GM12878 (cell line): ENCODE data around the gene HOXD11. TPM values are rescaled to one million over a fixed set of nuclear protein-coding genes. Genes with fewer than 3 reads are reported as not detected.

Experiments
- ATAC-seq: fragments of 200-7000 bp; cut with Tn5 transposase; 3 replicates; pipeline ENCODE4 v1.9.1; 2020; ENCODE audit warnings: mild to moderate bottlenecking, moderate library complexity
- BruUV-seq: library from RNA; stranded (reverse); fragments of 400-500 nt; replicated peaks from 2 replicates; lab custom pipeline; 2021; lab: Mats Ljungman, UMichigan
- CTCF ChIA-PET: fragments of 300-600 bp; sonication (Branson Sonifier 250); formaldehyde crosslinking; extraction: SDS; loops from one replicate; lab custom pipeline; 2021; ENCODE audit warnings: inconsistent platforms; lab: Yijun Ruan, JAX
- POLR2A ChIA-PET: fragments of 350-600 bp; formaldehyde crosslinking; extraction: SDS; loops from one replicate; lab custom pipeline; 2021; ENCODE audit warnings: inconsistent platforms; lab: Charles Lee
- RAD21 ChIA-PET: fragments of 300-600 bp; sonication (Branson Sonifier 250); formaldehyde crosslinking; loops from one replicate; lab custom pipeline; 2023; ENCODE audit warnings: antibody characterized with exemption; ENCODE audit not compliant: unreplicated experiment; lab: Charles Lee
- SMC1A ChIA-PET: fragments of 300-600 bp; sonication (Branson Sonifier 250); formaldehyde crosslinking; loops from one replicate; lab custom pipeline; 2023; ENCODE audit not compliant: unreplicated experiment, uncharacterized antibody; lab: Charles Lee
- DNase-seq: peaks from one replicate; pipeline ENCODE4 v3.0.0-alpha.2; 2011; ENCODE audit warnings: low read depth, low spot score
- FAIRE-seq: peaks from 3 replicates; lab custom pipeline; 2011; peaks lifted over from hg19 to GRCh38; lab: Jason Lieb, UNC
- H2AFZ ChIP-seq: 2 replicates; pipeline ENCODE4 v1.6.0; 2011; ENCODE audit warnings: low read depth, low read length, control low read depth; ENCODE audit not compliant: control insufficient read depth
- H3K27ac ChIP-seq: 2 replicates; pipeline ENCODE4 v1.5.1; 2011; ENCODE audit warnings: control low read depth; ENCODE audit not compliant: control insufficient read depth, insufficient read depth
- H3K27me3 ChIP-seq, 2 experiments: replicated peaks in 1 of 2; 2 replicates each; pipeline versions ENCODE4 v1.6.0 to v1.6.1; 2011; ENCODE audit warnings: low read length in 1 of 2; ENCODE audit not compliant: control insufficient read depth in 2 of 2, insufficient read depth in 2 of 2
- H3K36me3 ChIP-seq, 2 experiments: 2 replicates each; pipeline ENCODE4 v1.5.1; 2011; ENCODE audit warnings: low read length in 1 of 2; ENCODE audit not compliant: control insufficient read depth in 2 of 2, insufficient read depth in 2 of 2
- H3K4me1 ChIP-seq: 2 replicates; pipeline ENCODE4 v1.6.1; 2011; ENCODE audit warnings: mild to moderate bottlenecking, low read length, moderate library complexity, mixed read lengths; ENCODE audit not compliant: control insufficient read depth, insufficient read depth
- H3K4me2 ChIP-seq: 2 replicates; pipeline ENCODE4 v1.6.0; 2011; ENCODE audit warnings: control low read depth; ENCODE audit not compliant: control insufficient read depth, insufficient read depth
- H3K4me3 ChIP-seq: fragments of 200-600 bp; sonication (generic); 2 replicates; pipeline ENCODE4 v1.5.1; 2016
- H3K79me2 ChIP-seq: 2 replicates; pipeline ENCODE4 v1.6.0; 2011; ENCODE audit warnings: low read length; ENCODE audit not compliant: control insufficient read depth, insufficient read depth
- H3K9ac ChIP-seq: 2 replicates; pipeline ENCODE4 v1.8.0; 2011; ENCODE audit warnings: low read length, control low read depth, mixed read lengths; ENCODE audit not compliant: control insufficient read depth, insufficient read depth
- H3K9me3 ChIP-seq: replicated peaks from 3 replicates; pipeline ENCODE4 v1.5.1; 2011; ENCODE audit warnings: mild to moderate bottlenecking, low read length; ENCODE audit not compliant: control insufficient read depth, insufficient read depth
- H4K20me1 ChIP-seq: 2 replicates; pipeline ENCODE4 v1.6.0; 2011; ENCODE audit not compliant: control insufficient read depth, insufficient read depth
- NFYA ChIP-seq: IDR thresholded peaks from 2 replicates; pipeline ENCODE4 v1.6.1; 2011; ENCODE audit warnings: low read depth, mild to moderate bottlenecking, low read length, improper control_type of control experiment, borderline replicate concordance
- RAD21 ChIP-seq: IDR thresholded peaks from 2 replicates; pipeline ENCODE4 v1.6.1; 2011; ENCODE audit warnings: mild to moderate bottlenecking, low read depth, low read length, moderate library complexity; ENCODE audit not compliant: insufficient read depth
- RFX5 ChIP-seq: IDR thresholded peaks from 2 replicates; pipeline ENCODE4 v1.6.1; 2011; ENCODE audit warnings: low read depth, low read length, improper control_type of control experiment
- SIN3A ChIP-seq: IDR thresholded peaks from 2 replicates; pipeline ENCODE4 v1.6.1; 2012; ENCODE audit warnings: low read depth, low read length, improper control_type of control experiment
- SIX5 ChIP-seq: IDR thresholded peaks from 2 replicates; pipeline ENCODE4 v1.6.1; 2011; ENCODE audit warnings: mild to moderate bottlenecking, low read depth, low read length, moderate library complexity; ENCODE audit not compliant: severe bottlenecking
- SMAD1 ChIP-seq: fragments of 450-650 bp; IDR thresholded peaks from 2 replicates; pipeline ENCODE4 v1.6.1; 2018; ENCODE audit warnings: mild to moderate bottlenecking, low read depth; ENCODE audit not compliant: partially characterized antibody
- SP1 ChIP-seq: IDR thresholded peaks from one replicate; pipeline ENCODE4 v1.6.1; 2011; ENCODE audit warnings: low read depth, low read length
- SUPT20H ChIP-seq: IDR thresholded peaks from 2 replicates; pipeline ENCODE4 v1.6.1; 2011; ENCODE audit warnings: low read depth, mild to moderate bottlenecking, low read length, moderate library complexity, borderline replicate concordance; ENCODE audit not compliant: control insufficient read depth
- TBL1XR1 ChIP-seq: IDR thresholded peaks from 2 replicates; pipeline ENCODE4 v1.6.1; 2012; ENCODE audit warnings: low read depth, low read length, improper control_type of control experiment
- in situ Hi-C: fragments of 300-500 bp; cut with MboI; formaldehyde crosslinking; loops from 9 replicates; pipeline ENCODE4 v1.14.3; 2018; ENCODE audit warnings: mixed read lengths
- intact Hi-C: fragments of 100-400 bp; cut with micrococcal nuclease; formaldehyde crosslinking; loops from one replicate; pipeline ENCODE4 v1.14.2; 2022; ENCODE audit not compliant: unreplicated experiment
- polyA plus RNA-seq, 11 experiments: library from polyadenylated mRNA; depleted of rRNA in 4 of 11; unstranded in 6 of 11; stranded (reverse) in 5 of 11; fragments of >200 nt; fragmentation: Nextera tagmentation in 4 of 11; fragmentation: Illumina TruSeq in 1 of 11; extraction: Ambion mirVana in 4 of 11; extraction: Trizol in 1 of 11; gene quantifications; 1 replicate in 1 of 11; 2 replicates in 10 of 11; pipeline versions ENCODE4 v1.2.1 to v1.2.3, GENCODE V29; 2011 to 2016; ENCODE audit warnings: inconsistent platforms in 2 of 11, missing spikeins in 2 of 11, low read depth in 1 of 11
- total RNA-seq, 4 experiments: library from RNA; depleted of rRNA in 3 of 4; stranded (reverse); fragments of >200 nt in 3 of 4; fragmentation: Illumina TruSeq in 1 of 4; extraction: Trizol in 1 of 4; gene quantifications; 2 replicates each; pipeline versions ENCODE4 v1.2.1 to v1.2.3, GENCODE V29; 2013 to 2021
- TF ChIP-seq, protein P1 (sequence below): fragments of 450-650 bp; IDR thresholded peaks from 2 replicates; pipeline ENCODE4 v1.6.1; 2017; ENCODE audit warnings: antibody characterized with exemption, mild to moderate bottlenecking, moderate library complexity

Gene HOXD11
- total and polyA plus RNA-seq, 10 of the 15 experiments (the other 5 are each of a cell fraction or from before 2014, with no cell fraction given): not detected

DNA sequence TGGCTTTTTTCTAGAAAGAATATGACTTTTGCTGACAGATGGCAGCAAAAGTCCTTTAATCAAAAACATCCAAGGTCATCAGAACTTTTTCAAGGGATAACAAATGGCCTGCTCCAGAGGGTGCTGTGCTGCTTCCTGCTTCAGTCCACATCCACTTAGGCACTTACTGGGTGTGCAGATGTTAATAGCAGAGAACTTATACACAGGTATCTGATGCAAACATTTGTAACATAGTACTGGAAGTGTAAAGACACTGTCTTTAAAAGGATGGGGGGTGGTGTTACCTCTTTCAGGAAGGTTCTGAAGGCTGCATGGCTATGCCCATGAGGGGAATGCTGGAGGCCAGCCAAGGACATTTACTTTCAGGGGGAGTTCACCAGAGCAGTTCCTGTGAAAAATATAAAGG is 28.0 kb downstream of the HOXD11 start:
- DNase-seq (no peak), ATAC-seq (no peak), FAIRE-seq (no peak)
- Histone ChIP-seq H3K4me3 (no peak overlapping the region), H3K27me3 (peaks cover 5 to 28% of the 10 kb centered on the region in 2 experiments), H3K9me3 (no peaks in the 10 kb centered on the region; the same call in 2 of the 3 replicates), H3K36me3 (no peaks in the 10 kb centered on the region), H4K20me1 (no peaks in the 10 kb centered on the region), H3K4me2 (no peak overlapping the region), H2AFZ (no peak overlapping the region), H3K9ac (no peak overlapping the region), H3K4me1 (no peaks in the 10 kb centered on the region), H3K27ac (no peak overlapping the region), H3K79me2 (no peaks in the 10 kb centered on the region)
- no TSS peak for BruUV-seq
- ChIA-PET POLR2A (no interaction called here), RAD21 (interaction anchor here (0.8 kb wide), 1 partner anchor 519 kb away, joined by 3 read pairs; no protein-coding TSS in a partner anchor), CTCF (no interaction called here), SMC1A (no interaction called here)
- intact Hi-C loops: no loop called here
- in situ Hi-C loops: loop anchor here (25.0 kb wide), 1 partner anchor 1202 kb away; no protein-coding TSS in a partner anchor
- no peak for TF ChIP-seq SIN3A
- TF ChIP-seq NFYA: no peak
- TF ChIP-seq RAD21: no peak
- no peak for TF ChIP-seq RFX5
- TF ChIP-seq SP1: no peak
- TF ChIP-seq SUPT20H: no peak
- TF ChIP-seq SIX5: no peak
- no peak for TF ChIP-seq SMAD1
- TF ChIP-seq TBL1XR1: no peak
- TF ChIP-seq, protein P1, sequence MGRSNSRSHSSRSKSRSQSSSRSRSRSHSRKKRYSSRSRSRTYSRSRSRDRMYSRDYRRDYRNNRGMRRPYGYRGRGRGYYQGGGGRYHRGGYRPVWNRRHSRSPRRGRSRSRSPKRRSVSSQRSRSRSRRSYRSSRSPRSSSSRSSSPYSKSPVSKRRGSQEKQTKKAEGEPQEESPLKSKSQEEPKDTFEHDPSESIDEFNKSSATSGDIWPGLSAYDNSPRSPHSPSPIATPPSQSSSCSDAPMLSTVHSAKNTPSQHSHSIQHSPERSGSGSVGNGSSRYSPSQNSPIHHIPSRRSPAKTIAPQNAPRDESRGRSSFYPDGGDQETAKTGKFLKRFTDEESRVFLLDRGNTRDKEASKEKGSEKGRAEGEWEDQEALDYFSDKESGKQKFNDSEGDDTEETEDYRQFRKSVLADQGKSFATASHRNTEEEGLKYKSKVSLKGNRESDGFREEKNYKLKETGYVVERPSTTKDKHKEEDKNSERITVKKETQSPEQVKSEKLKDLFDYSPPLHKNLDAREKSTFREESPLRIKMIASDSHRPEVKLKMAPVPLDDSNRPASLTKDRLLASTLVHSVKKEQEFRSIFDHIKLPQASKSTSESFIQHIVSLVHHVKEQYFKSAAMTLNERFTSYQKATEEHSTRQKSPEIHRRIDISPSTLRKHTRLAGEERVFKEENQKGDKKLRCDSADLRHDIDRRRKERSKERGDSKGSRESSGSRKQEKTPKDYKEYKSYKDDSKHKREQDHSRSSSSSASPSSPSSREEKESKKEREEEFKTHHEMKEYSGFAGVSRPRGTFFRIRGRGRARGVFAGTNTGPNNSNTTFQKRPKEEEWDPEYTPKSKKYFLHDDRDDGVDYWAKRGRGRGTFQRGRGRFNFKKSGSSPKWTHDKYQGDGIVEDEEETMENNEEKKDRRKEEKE: no peak
